Motor neuron (in vitro differentiated cells): ENCODE measurements around the gene SULF2. TPM values are rescaled to one million over a fixed set of nuclear protein-coding genes. Genes with fewer than 3 reads are reported as not detected.

Source experiments
- ATAC-seq, 8 experiments: fragments of 200-7000 bp; cut with Tn5 transposase; replicated peaks in 6 of 8; 2 replicates each; pipeline ENCODE4 v1.8.0; 2021; ENCODE audit warnings: mild to moderate bottlenecking in 8 of 8, moderate library complexity in 8 of 8
- H3K27ac ChIP-seq, 2 donors: fragments of 250-450 bp; sonication (Bioruptor Pico); 2 replicates each; pipeline ENCODE4 v1.9.0; 2021; ENCODE audit warnings: antibody characterized with exemption in 2 of 2, mild to moderate bottlenecking in 2 of 2, moderate library complexity in 1 of 2
- H3K4me1 ChIP-seq, 2 donors: fragments of 250-450 bp; sonication (Bioruptor Pico); replicated peaks in 1 of 2; 2 replicates each; pipeline ENCODE4 v1.6.1; 2021; ENCODE audit warnings: antibody characterized with exemption in 2 of 2, mild to moderate bottlenecking in 2 of 2, moderate library complexity in 1 of 2
- H3K4me3 ChIP-seq, 5 donors: fragments of 250-450 bp; sonication (Bioruptor Pico); 2 replicates each; pipeline ENCODE4 v1.9.0; 2021; ENCODE audit warnings: antibody characterized with exemption in 5 of 5, mild to moderate bottlenecking in 5 of 5, moderate library complexity in 4 of 5
- WGBS, 10 experiments: fragments of 450-650 bp; shearing (Covaris generic); methylation state at CpG; one replicate each; pipeline ENCODE4 v1.0.0; 2022; 5-methylcytosine and 5-hydroxymethylcytosine counted together
- in situ Hi-C, 9 experiments: fragments of 400-800 bp; cut with MboI; loops; one replicate each; pipeline ENCODE4 v1.15.0; 2021; ENCODE audit warnings: low sequenced_read_pairs in 9 of 9, low pct_unique_long_range_greater_than_20kb in 2 of 9; ENCODE audit not compliant: unreplicated experiment in 9 of 9
- total RNA-seq, 8 experiments: library from RNA; unstranded; fragments of 300-600 nt; gene quantifications; 2 replicates each; pipeline versions ENCODE4 v1.2.3 to v1.2.4, GENCODE V29; 2022

Gene SULF2
- total RNA-seq, 8 experiments from 2014 or later = 65.5 to 373 (median 95.6) TPM

GRCh38 chr20:47788741-47789080, 3.4 kb upstream of the SULF2 start:
- no peak overlapping the region for H3K27ac ChIP-seq
- H3K4me3 ChIP-seq = no peak overlapping the region
- WGBS, 10 experiments = 0 to 83% (median 60%) methylated on average over 1 to 6 of the region's 11 CpGs; no CpG with 5 or more reads in 7 of the 10 experiments
- H3K4me1 ChIP-seq = peaks cover 34 to 43% of the 10 kb centered on the region in 2 donors
- ATAC-seq = no peak
- in situ Hi-C loops = loop anchor here in 8 of 9 experiments (10.0 to 25.0 kb wide), 4 partner anchors 399 to 826 kb away; no protein-coding TSS in a partner anchor

GRCh38 chr20:47786765-47787107, 1.5 kb upstream of the SULF2 start:
- H3K4me3 ChIP-seq = peak overlapping the region; percentile 45 to 84 (median 56)
- ATAC-seq = peak in 6 of 8 experiments; percentile 1 to 6 (median 2)
- peaks cover 40 to 48% of the 10 kb centered on the region in 2 donors for H3K4me1 ChIP-seq
- in situ Hi-C loops = loop anchor here in 8 of 9 experiments (10.0 to 25.0 kb wide), 4 partner anchors 401 to 828 kb away; no protein-coding TSS in a partner anchor
- WGBS, 10 experiments = 0 to 54% (median 14%) methylated on average over 1 to 6 of the region's 6 CpGs; no CpG with 5 or more reads in 2 of the 10 experiments
- peak overlapping the region; percentile 90 for H3K27ac ChIP-seq

- peaks cover 39 to 48% of the 10 kb centered on the region in 2 donors for H3K4me1 ChIP-seq
- 0 to 2% (median 0%) methylated on average over 2 to 19 of the region's 86 CpGs; no CpG with 5 or more reads in 3 of the 10 experiments for WGBS, 10 experiments
- peak; percentile 48 to 79 (median 74) for ATAC-seq
- peak overlapping the region; percentile 45 to 84 (median 56) for H3K4me3 ChIP-seq
- in situ Hi-C loops = loop anchor here in 8 of 9 experiments (10.0 to 25.0 kb wide), 4 partner anchors 401 to 829 kb away; no protein-coding TSS in a partner anchor
- H3K27ac ChIP-seq = peak overlapping the region; percentile 90
Measured at GRCh38 chr20:47785854-47786764, 828 bp upstream of the SULF2 start.

GRCh38 chr20:47784599-47785310, 526 bp downstream of the SULF2 start:
- 0 to 1% methylated on average over 8 to 14 of the region's 69 CpGs; no CpG with 5 or more reads in 8 of the 10 experiments for WGBS, 10 experiments
- Histone ChIP-seq H3K27ac (peak overlapping the region; percentile 90), H3K4me3 (peak overlapping the region; percentile 45 to 84 (median 56)), H3K4me1 (peaks cover 37 to 44% of the 10 kb centered on the region in 2 donors)
- in situ Hi-C loops = loop anchor here in 8 of 9 experiments (10.0 to 25.0 kb wide), 4 partner anchors 403 to 830 kb away; no protein-coding TSS in a partner anchor
- peak; percentile 5 to 55 (median 40) for ATAC-seq

- 28 to 65% (median 51%) methylated on average over 1 to 16 of the region's 23 CpGs; no CpG with 5 or more reads in 3 of the 10 experiments for WGBS, 10 experiments
- in situ Hi-C loops = loop anchor here in 8 of 9 experiments (10.0 to 25.0 kb wide), 4 partner anchors 403 to 831 kb away; no protein-coding TSS in a partner anchor
- ATAC-seq = no peak
- peak overlapping the region in 1 of 2 donors; percentile 4 for H3K27ac ChIP-seq
- peak overlapping the region; percentile 45 to 84 (median 56) for H3K4me3 ChIP-seq
- peaks cover 32 to 36% of the 10 kb centered on the region in 2 donors for H3K4me1 ChIP-seq
Measured at GRCh38 chr20:47783828-47784598, 1.3 kb downstream of the SULF2 start.

- in situ Hi-C loops = loop anchor here in 8 of 9 experiments (10.0 to 25.0 kb wide), 4 partner anchors 404 to 832 kb away; no protein-coding TSS in a partner anchor
- Histone ChIP-seq H3K4me1 (peaks cover 31 to 35% of the 10 kb centered on the region in 2 donors), H3K27ac (no peak overlapping the region), H3K4me3 (peak overlapping the region in 3 of 5 donors; percentile 56 to 84 (median 73))
- no peak for ATAC-seq
- 80 to 100% (median 85%) methylated on average over 1 to 2 of the region's 2 CpGs; no CpG with 5 or more reads in 2 of the 10 experiments for WGBS, 10 experiments
Measured at GRCh38 chr20:47782920-47783552, 2.2 kb downstream of the SULF2 start.

GRCh38 chr20:47782076-47782475, 3.2 kb downstream of the SULF2 start:
- Histone ChIP-seq H3K4me3 (no peak overlapping the region), H3K4me1 (peaks cover 30 to 35% of the 10 kb centered on the region in 2 donors), H3K27ac (no peak overlapping the region)
- ATAC-seq = no peak
- in situ Hi-C loops = loop anchor here in 8 of 9 experiments (10.0 to 25.0 kb wide), 4 partner anchors 405 to 833 kb away; no protein-coding TSS in a partner anchor
- 67 to 100% (median 92%) methylated on average over 2 to 7 of the region's 7 CpGs; no CpG with 5 or more reads in 5 of the 10 experiments for WGBS, 10 experiments

GRCh38 chr20:47781632-47782031, 3.6 kb downstream of the SULF2 start:
- in situ Hi-C loops = loop anchor here in 8 of 9 experiments (10.0 to 25.0 kb wide), 4 partner anchors 406 to 833 kb away; no protein-coding TSS in a partner anchor
- Histone ChIP-seq H3K27ac (no peak overlapping the region), H3K4me3 (no peak overlapping the region), H3K4me1 (peaks cover 26 to 31% of the 10 kb centered on the region in 2 donors)
- ATAC-seq = no peak
- 61 to 100% (median 100%) methylated on average over 1 to 4 of the region's 4 CpGs; no CpG with 5 or more reads in 5 of the 10 experiments for WGBS, 10 experiments

- no peak overlapping the region for H3K27ac ChIP-seq
- WGBS, 10 experiments = 63 to 100% (median 90%) methylated on average over 1 to 7 of the region's 10 CpGs; no CpG with 5 or more reads in 1 of the 10 experiments
- in situ Hi-C loops = loop anchor here in 8 of 9 experiments (10.0 to 25.0 kb wide), 4 partner anchors 406 to 834 kb away; no protein-coding TSS in a partner anchor
- no peak for ATAC-seq
- H3K4me3 ChIP-seq = no peak overlapping the region
- peaks cover 22 to 30% of the 10 kb centered on the region in 2 donors for H3K4me1 ChIP-seq
Measured at GRCh38 chr20:47780720-47781389, 4.4 kb downstream of the SULF2 start.

GRCh38 chr20:47778398-47779354, 6.6 kb downstream of the SULF2 start:
- Histone ChIP-seq H3K4me3 (no peak overlapping the region), H3K4me1 (peaks cover 24 to 34% of the 10 kb centered on the region in 2 donors), H3K27ac (no peak overlapping the region)
- in situ Hi-C loops = loop anchor here in 7 of 9 experiments (25.0 kb wide), 3 partner anchors 409 to 834 kb away; no protein-coding TSS in a partner anchor
- 24 to 100% (median 92%) methylated on average over 2 to 10 of the region's 17 CpGs for WGBS, 10 experiments
- peak in 4 of 8 experiments; percentile 18 to 39 (median 26) for ATAC-seq
